ENCODE results near the gene MEN1. TPM values are rescaled to one million over a fixed set of nuclear protein-coding genes. Genes with fewer than 3 reads are reported as not detected.

The MEN1 gene
- total and polyA plus RNA-seq, 5 experiments from 2014 or later = 22.1 to 57.4 (median 50.7) TPM

DNA sequence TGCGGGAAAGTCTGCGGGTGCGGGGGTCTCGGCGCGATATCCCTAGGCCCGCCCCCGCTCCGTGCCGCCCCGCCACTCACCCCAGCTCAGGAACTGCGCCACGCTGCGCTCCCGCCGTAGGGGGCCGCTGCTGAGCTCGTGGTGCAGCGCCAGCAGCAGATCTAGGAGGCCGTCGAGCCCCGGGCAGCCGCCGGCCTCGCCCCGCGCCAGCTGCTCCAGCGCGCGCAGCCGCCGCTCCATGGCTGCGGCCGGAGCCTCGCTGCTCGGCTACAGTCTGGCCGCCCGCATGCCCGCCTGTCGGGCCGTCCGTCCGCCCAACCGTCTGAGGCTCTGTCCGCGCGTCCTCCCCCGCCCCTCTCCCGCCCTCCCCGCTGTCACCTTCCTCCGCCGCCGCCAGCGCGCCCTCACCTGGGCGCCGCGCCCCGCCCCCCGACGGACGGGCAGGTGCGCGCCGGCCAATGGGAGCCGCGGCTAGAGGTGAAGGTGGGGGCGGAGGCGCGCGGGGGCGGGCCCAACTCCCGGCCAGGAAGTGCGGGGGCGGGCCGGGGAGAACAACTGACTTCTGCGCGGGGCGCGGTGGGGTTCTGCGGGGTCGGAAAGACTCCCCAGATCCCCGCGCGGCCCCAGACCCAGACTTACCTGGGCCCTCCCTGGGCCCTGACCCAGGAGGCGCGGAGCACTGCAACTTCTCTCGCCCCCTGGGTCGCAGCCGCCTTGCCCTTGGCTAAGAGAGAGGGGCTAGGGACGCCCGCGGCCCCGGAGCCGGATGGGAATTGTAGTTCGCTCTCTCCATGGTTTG, 34.2 kb upstream of the MEN1 start, which contains the start of gene CDC42BPG:
Gene CDC42BPG (minus strand): TSS at position 324 of the 799 bp plus-strand sequence. CDS start 84 bp downstream, at position 240.
- peak; percentile 76 to 80 for ATAC-seq
- peak; percentile 64 to 86 (median 76) for DNase-seq
- no peaks in the 10 kb centered on the region for H3K9me3 Mint-ChIP-seq
- H3K27ac Mint-ChIP-seq = peak within 1 kb of the TSS; percentile 77 to 94 (median 89)
- H3K36me3 Mint-ChIP-seq = peaks cover 0 to 4% (median under 1%) of the 10 kb centered on the region in 3 donors
- POLR2A ChIA-PET = interaction anchor here (0.6 to 29.4 kb wide), 7 partner anchors 33 to 485 kb away, joined by 3 to 2449 read pairs (median 8); partner anchors contain the start of genes EHD1, MAP4K2, MEN1 and RASGRP2
- H3K4me1 Mint-ChIP-seq = peaks cover 23 to 47% (median 42%) of the 10 kb centered on the region in 4 donors
- H3K4me3 Mint-ChIP-seq = peak within 1 kb of the TSS; percentile 79 to 95 (median 91)
- no peaks in the 10 kb centered on the region for H3K27me3 Mint-ChIP-seq

DNA sequence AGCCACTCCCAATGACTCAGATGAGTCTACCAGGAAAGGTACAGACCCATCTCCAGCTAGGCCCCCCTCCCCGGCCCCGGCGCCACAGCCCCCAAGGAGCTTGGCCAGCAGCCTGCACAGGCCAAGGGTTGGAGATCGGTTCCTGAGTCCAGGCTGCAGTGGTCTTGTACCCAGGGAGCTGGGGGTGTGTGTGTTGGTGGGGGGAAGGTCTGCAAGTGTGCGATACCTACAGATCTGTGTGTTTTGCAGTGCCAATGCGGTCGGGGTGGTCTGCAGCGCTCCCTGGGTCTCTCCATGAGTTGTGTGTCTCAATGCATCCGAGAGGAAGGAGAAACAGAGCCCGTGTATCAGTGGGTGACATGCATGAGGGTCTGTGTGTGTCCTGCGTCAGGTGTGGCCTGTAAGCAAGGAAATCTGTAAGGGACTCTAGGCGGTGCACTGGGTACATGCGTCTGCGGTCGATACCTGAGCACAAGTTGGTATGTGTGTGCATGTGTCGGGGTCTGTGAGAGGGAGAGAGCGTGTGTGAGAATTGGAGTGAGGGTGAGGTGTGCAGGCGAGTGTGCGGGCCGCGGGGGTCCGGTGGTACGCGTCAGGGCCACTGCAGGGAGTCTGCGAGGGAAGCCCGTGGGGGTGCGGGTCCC, 33.5 kb upstream of the MEN1 start:
- no peak for DNase-seq
- Mint-ChIP-seq H3K27me3 (no peaks in the 10 kb centered on the region), H3K4me1 (peaks cover 21 to 40% (median 35%) of the 10 kb centered on the region in 4 donors), H3K9me3 (no peaks in the 10 kb centered on the region), H3K36me3 (peaks cover 0 to 7% (median 2%) of the 10 kb centered on the region in 3 donors), H3K4me3 (peak overlapping the region; percentile 79 to 95 (median 91)), H3K27ac (peak overlapping the region; percentile 68 to 94 (median 88))
- POLR2A ChIA-PET = interaction anchor here (0.6 to 29.4 kb wide), 10 partner anchors 33 to 486 kb away, joined by 3 to 2449 read pairs (median 6); partner anchors contain the start of genes EHD1, MAP4K2, MEN1 and RASGRP2
- ATAC-seq = peak; percentile 7 to 20

DNA sequence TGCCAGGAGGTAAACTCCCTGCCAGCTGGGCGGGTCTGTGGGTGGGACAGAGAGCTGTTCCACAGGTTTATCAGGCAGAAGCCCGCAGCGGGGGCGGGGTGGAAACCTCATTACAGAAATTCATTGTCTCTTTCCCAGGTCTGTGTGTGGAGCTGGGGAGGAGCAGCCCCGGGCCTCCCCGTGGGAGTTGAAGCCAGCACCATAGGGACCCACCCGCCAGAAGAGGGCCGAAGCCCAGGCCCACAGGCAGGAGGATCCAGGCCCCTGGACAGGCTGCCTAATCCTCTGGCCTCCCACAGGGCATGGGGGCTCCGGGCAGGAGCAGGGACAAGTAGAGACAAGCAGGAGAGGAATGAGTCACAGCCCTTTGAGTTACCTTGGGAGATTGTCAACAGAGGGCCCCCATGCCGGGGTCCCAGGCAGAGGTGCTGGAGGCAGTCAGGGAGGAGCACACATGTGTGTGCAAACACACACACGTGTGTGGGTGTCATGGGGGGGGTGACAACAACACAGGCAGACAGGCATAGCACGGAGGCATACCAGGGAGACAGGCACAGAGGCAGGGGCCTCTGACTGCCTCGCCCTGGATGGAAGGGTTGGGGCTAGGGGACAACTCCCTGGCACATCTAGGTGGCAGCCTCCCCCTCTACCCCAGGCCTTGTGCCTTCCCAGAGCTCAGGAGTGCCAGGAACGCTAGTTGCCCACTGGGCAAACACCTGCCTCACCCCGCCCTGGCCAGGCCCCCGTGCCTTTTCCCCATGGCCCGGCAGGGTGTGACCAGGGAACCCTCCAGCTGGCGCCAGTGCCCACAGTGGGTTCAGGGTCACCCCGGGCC, 32.7 kb upstream of the MEN1 start:
- H3K4me1 Mint-ChIP-seq = peaks cover 15 to 32% (median 28%) of the 10 kb centered on the region in 4 donors
- POLR2A ChIA-PET = interaction anchor here (1.0 to 29.4 kb wide), 7 partner anchors 32 to 269 kb away, joined by 3 to 2449 read pairs (median 6); partner anchors contain the start of genes EHD1, MEN1, RASGRP2 and SF1
- no peaks in the 10 kb centered on the region for H3K27me3 Mint-ChIP-seq
- H3K27ac Mint-ChIP-seq = peak overlapping the region in 5 of 10 donors; percentile 22 to 85 (median 68)
- ATAC-seq (no peak), DNase-seq (peak in 1 of 10 donors; percentile 57)
- no peaks in the 10 kb centered on the region for H3K9me3 Mint-ChIP-seq
- peak overlapping the region; percentile 36 to 95 (median 84) for H3K4me3 Mint-ChIP-seq
- H3K36me3 Mint-ChIP-seq = peaks cover 0 to 7% (median 2%) of the 10 kb centered on the region in 3 donors

DNA sequence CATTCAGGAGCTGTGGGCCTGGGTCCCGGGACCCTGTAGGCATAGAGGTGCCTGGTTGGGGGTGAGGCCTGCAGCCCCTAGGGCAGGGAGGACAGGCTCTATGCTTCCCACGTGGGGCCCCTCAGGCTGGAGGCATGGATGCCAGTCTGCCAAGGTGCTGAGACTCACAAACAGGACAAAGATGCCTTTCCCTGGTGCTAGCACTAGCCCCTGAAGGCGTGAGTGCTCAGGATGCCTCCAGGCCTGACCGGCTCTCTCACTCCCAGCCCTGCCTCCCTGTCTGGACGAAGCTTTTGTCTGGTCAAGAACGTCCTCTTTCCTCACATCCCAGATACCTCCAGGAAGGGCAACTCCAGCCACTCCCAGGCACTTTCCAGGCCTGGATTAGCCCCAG, 32.0 kb upstream of the MEN1 start:
- H3K27me3 Mint-ChIP-seq = no peaks in the 10 kb centered on the region
- H3K36me3 Mint-ChIP-seq = peaks cover 0 to 7% (median 2%) of the 10 kb centered on the region in 3 donors
- H3K9me3 Mint-ChIP-seq = no peaks in the 10 kb centered on the region
- no peak for DNase-seq
- ATAC-seq = no peak
- H3K4me3 Mint-ChIP-seq = peak overlapping the region in 1 of 10 donors; percentile 10
- H3K4me1 Mint-ChIP-seq = peaks cover 13 to 27% (median 24%) of the 10 kb centered on the region in 4 donors
- POLR2A ChIA-PET = interaction anchor here (1.8 to 29.4 kb wide), 3 partner anchors 32 to 99 kb away, joined by 6 to 2449 read pairs (median 45); partner anchors contain the start of genes EHD1, MEN1 and RASGRP2
- no peak overlapping the region for H3K27ac Mint-ChIP-seq

DNA sequence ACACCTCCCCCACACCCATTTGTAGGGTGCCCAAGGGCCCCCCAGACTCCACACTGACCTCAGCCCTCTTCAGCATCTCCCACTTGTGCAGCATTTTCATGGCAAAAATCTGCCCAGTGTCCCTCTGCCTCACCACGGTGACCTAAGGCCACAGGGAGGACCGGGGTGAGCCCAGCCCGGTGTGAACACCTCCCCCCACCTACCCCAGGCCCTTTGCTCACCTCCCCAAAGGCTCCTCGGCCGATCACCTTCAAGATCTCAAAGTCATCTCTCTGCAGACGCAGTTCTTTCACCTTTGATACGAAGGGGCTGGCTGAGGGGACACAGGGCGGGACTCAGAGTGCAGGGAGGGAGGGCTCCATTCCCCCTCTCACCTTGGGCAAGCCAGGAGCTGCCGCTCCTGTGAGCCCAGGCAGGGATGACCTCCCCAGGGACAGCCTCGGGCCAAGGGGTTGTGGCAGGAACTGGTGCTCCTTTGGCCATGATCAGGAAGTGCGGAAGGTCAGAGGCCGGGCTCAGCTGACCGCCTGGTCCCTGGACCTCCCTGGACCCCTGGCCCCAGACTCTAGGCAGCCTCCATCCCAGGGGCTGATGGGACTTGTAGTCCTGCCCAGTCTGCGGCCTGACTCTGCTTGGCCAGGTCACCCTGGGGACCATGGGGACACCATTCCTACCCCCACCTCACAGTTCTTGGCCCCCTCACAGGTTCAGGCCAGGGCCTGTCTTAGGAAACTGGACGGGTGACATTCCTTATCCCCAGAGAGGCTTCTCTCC, 31.4 kb upstream of the MEN1 start:
- Mint-ChIP-seq H3K27me3 (no peaks in the 10 kb centered on the region), H3K4me3 (no peak overlapping the region), H3K36me3 (peaks cover 0 to 7% (median 2%) of the 10 kb centered on the region in 3 donors), H3K9me3 (no peaks in the 10 kb centered on the region), H3K4me1 (peaks cover 11 to 22% (median 18%) of the 10 kb centered on the region in 4 donors), H3K27ac (peak overlapping the region in 1 of 10 donors; percentile 11)
- no peak for DNase-seq
- ATAC-seq = no peak
- POLR2A ChIA-PET = interaction anchor here (0.6 to 29.4 kb wide), 4 partner anchors 31 to 103 kb away, joined by 3 to 2449 read pairs (median 26); partner anchors contain the start of genes EHD1, MEN1 and RASGRP2

DNA sequence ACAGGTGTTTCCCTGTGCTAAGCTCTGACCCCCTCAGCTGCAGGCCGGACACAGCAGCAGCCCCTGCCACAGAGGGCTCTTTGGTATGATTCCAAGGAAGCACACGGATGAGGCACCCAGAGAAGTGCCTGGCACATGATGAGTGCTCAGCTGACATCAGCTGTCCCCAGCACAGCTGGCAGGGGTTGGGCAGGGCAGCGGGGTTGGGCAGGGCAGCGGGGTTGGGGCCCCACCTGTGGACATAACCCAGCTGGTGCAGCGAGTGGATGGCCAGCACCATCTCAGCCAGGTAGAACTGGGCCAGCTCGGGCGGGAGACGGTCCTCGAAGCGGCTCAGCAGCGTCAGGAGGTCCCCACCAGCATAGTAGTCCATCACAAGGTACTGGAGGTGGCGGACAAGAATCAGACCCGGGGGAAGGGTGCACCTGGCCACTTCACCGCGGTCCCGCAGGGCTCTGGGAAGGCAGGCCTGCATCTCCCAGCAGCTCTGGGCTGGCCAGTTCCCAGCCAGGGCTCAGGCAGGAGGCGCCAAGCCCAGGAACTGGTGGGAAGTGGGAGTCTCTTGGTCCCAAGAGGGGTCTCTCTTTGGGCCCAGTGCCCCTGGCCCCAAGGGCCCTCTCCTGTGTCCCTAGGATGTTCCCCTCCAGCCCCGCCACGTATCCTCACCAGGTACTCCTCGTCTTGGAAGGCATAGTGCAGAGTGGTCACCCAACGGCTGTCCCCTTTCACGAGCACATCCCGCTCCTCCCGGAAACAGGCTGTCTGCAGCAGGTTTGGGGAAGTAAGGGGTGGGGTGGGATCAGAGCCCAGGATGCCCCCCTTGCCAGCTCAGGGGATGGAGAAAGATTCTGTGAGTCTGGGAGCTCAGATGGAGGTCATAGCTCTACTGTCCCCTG, 29.8 kb upstream of the MEN1 start:
- DNase-seq (no peak), ATAC-seq (no peak)
- Mint-ChIP-seq H3K4me1 (peaks cover 11 to 19% (median 13%) of the 10 kb centered on the region in 4 donors), H3K27me3 (no peaks in the 10 kb centered on the region), H3K36me3 (peaks cover 0 to 7% (median 2%) of the 10 kb centered on the region in 3 donors), H3K9me3 (no peaks in the 10 kb centered on the region), H3K27ac (no peak overlapping the region), H3K4me3 (no peak overlapping the region)
- POLR2A ChIA-PET = interaction anchor here (0.6 to 1.5 kb wide), 7 partner anchors 32 to 303 kb away, joined by 3 to 5 read pairs (median 4); partner anchors contain the start of genes ATG2A, RASGRP2 and SF1

DNA sequence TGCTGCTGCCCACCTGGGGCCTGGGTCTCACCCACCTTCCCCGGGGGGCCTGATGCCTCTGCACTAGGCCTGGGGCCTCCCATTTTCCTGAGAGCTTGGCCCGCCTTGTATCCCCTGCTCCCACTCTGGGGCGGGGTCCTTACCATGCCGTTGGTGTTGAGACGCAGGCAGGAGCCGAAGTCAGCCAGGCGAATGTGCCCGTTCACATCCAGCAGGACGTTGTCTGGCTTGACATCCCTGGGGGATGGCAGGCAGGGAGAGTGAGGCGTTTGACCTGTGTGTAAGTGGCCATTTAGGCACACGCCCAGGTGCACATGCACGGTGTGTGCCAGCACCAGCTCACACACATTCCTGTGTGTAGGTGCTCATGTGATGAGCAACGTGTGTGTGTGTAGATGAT, 29.0 kb upstream of the MEN1 start:
- POLR2A ChIA-PET = interaction anchor here (0.7 to 1.5 kb wide), 3 partner anchors 60 to 95 kb away, joined by 3 to 5 read pairs (median 4); partner anchors contain the start of genes ATG2A, RASGRP2 and SF1
- H3K4me1 Mint-ChIP-seq = peaks cover 9 to 15% (median 12%) of the 10 kb centered on the region in 4 donors
- H3K27me3 Mint-ChIP-seq = no peaks in the 10 kb centered on the region
- DNase-seq = no peak
- peaks cover 0 to 7% (median 2%) of the 10 kb centered on the region in 3 donors for H3K36me3 Mint-ChIP-seq
- ATAC-seq = no peak
- H3K27ac Mint-ChIP-seq = no peak overlapping the region
- H3K9me3 Mint-ChIP-seq = no peaks in the 10 kb centered on the region
- no peak overlapping the region for H3K4me3 Mint-ChIP-seq

DNA sequence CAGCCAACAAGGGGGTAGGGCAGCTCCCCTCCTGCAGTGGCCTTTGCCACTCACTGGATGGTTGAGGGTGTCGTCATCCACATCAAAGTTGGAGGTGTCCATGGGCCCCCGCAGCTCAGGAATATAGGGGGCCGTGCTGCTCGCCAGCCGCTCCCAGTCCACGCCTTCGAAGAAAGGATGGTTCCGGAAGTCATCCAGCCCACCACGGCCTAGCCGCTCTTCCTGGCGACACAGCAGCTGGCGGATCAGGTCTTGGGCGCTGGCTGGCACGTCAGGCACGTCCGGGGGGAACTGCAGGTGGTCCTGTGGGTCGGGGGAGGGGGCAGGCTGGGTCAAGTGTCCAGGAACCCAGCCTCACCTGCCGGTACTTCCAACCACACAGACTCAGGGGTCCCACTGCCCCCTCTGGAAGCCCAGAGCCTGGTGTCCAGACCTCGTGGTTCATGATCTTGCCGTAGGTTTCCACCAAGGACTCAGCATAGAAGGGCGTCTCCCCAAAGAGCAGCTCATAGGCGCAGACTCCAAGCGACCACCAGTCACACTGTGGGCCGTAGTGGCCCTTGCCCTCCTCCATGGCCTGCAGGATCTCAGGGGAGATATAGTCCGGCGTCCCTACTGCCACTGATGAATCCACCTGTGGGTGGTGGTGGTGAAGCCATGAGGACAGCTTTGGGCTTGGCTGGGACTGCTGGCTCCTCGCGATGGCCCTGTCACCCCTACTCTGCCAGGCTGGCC, 28.4 kb upstream of the MEN1 start:
- Mint-ChIP-seq H3K27me3 (no peaks in the 10 kb centered on the region), H3K9me3 (no peaks in the 10 kb centered on the region), H3K27ac (no peak overlapping the region), H3K4me3 (no peak overlapping the region), H3K4me1 (peaks cover 6 to 10% (median 9%) of the 10 kb centered on the region in 4 donors), H3K36me3 (peaks cover 0 to 7% (median 2%) of the 10 kb centered on the region in 3 donors)
- no peak for ATAC-seq
- DNase-seq = peak in 1 of 10 donors; percentile 50
- POLR2A ChIA-PET = interaction anchor here (0.5 to 0.7 kb wide), 2 partner anchors 94 to 1251 kb away, joined by 3 to 5 read pairs; partner anchors contain the start of gene RASGRP2

DNA sequence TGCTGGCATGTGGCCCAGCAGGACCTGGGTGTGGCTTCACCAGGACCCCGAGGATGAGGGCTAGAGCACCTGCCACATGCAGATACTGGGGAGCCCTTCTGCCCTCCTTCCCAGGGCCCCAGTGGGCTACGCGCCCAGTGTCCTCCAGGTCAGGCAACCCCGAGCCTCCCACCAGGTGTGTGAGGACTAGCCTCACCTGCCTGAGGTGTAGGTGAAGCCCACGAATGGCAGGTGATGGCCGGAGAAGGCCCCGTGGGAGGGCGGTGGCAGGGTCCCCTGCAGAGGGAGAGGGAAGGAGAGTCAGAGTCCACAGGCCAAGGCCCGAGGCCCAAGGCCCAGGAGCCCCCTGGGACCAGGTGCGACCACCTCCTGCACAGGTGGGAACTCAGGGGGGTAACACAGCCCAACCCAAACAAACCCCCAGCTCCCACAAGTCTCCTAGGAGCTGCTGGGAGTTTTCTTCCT, 27.6 kb upstream of the MEN1 start:
- DNase-seq (no peak), ATAC-seq (no peak)
- Mint-ChIP-seq H3K27me3 (no peaks in the 10 kb centered on the region), H3K4me1 (peaks cover under 1 to 3% (median 2%) of the 10 kb centered on the region in 4 donors), H3K4me3 (no peak overlapping the region), H3K9me3 (no peaks in the 10 kb centered on the region), H3K27ac (no peak overlapping the region), H3K36me3 (peaks cover 0 to 8% (median 2%) of the 10 kb centered on the region in 3 donors)
- POLR2A ChIA-PET = no interaction called here
